GM21423 (cell line): ENCODE results near the gene PCNX2.
"Not testable (repeated sequence)": the region's sequence is repeated elsewhere in the genome, so short reads cannot be mapped to it uniquely, and the experiment has no call there.

Source experiments
- ATAC-seq: cut with Tn5 transposase; IDR thresholded peaks from one replicate; pipeline ENCODE4 v1.9.1; 2021; ENCODE audit warnings: mild to moderate bottlenecking, moderate library complexity; ENCODE audit not compliant: unreplicated experiment

The PCNX2 gene

GRCh38 chr1:233229288-233229687 is 66.2 kb downstream of the PCNX2 start:
- ATAC-seq, result no peak

GRCh38 chr1:233227930-233228465 is 67.5 kb downstream of the PCNX2 start:
- no peak for ATAC-seq

DNA sequence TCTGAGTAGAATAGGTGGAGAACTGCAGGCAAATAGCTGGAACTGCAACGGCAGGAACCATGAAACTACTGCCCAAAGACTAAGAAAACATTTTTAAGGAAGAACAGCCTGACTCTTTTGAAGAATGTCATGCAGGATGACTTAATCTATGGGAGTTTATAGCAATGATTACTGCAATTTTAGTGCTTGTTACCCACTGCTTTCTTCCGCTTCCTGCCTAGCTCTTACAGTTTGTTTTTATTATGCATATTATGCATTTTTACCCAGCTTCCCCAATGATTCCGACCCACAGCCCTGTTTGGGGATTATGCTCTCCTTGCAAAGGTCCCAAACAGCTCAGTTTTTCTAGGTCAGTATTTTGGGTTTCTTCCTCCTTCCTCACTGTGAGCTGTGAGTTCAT is 71.2 kb downstream of the PCNX2 start:
- ATAC-seq, result no peak

DNA sequence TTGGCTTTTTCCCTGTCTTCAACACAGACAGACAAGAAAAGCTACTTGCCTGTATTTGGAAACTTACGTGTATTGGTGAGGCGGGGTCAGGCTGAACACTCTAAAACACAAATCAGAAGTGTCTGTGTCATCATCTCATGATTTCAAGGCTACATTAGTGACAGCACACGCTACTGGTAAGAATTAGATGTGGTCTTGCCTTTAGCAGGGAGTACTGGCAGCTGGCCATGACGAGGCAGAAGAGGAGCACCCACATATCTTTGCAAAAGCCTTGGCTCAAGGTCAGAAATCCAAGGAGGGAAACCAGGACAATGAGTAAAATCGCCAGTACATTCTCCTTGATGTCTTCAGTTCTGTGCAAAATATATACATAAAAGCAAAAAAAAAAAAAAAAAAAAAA is 77.7 kb downstream of the PCNX2 start:
- ATAC-seq, result no peak

DNA sequence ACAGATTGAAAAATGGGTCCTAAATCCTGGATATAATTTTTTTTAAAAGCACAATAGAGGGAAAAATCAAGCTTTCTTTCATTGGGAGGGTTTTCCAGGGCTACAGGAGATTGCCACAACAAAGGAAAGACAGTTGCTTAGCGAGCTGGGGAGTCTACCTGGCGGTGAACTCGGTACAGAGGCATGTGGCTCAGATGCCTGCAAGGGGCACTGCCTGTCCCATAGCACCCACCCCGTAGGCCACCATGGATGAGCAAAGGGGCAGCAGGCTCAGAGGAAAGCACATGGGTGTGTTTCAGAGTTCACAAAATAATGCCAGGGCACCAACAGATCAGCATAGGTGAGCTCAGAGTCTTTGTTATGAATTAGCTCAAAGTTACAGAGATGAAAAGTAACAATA is 79.5 kb downstream of the PCNX2 start:
- ATAC-seq, result no peak

GRCh38 chr1:233215135-233215760 is 80.3 kb downstream of the PCNX2 start:
- no peak for ATAC-seq

- no peak for ATAC-seq
Measured at GRCh38 chr1:233211595-233211994, 83.9 kb downstream of the PCNX2 start.

GRCh38 chr1:233211106-233211505 is 84.4 kb downstream of the PCNX2 start:
- ATAC-seq, result no peak

DNA sequence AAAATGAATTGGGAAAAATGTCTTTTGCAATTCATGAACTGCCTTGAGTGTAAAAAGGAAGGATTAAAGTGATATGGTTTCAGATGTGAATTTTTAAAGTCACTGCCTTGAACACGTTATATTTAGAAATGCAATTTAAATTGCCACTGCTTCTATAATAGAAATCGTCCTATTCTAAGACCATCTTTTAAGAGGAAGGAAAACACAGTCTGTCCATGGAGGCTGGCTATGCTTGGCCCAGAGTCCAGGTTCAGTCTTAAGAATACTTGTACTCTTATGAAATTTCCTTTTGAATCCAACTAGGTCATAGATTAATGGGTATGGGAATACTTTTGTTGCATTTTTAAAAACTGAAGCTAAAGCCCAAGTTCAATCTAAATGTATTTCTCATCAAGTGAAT is 86.0 kb downstream of the PCNX2 start:
- no peak for ATAC-seq

- no peak for ATAC-seq
Measured at GRCh38 chr1:233208687-233209086, 86.8 kb downstream of the PCNX2 start.

- ATAC-seq, result no peak
Measured at GRCh38 chr1:233197940-233198339, 97.6 kb downstream of the PCNX2 start.

- ATAC-seq, result no peak
Measured at GRCh38 chr1:233193741-233194140, 101.8 kb downstream of the PCNX2 start.

GRCh38 chr1:233190987-233191386 is 104.5 kb downstream of the PCNX2 start:
- ATAC-seq, result no peak

DNA sequence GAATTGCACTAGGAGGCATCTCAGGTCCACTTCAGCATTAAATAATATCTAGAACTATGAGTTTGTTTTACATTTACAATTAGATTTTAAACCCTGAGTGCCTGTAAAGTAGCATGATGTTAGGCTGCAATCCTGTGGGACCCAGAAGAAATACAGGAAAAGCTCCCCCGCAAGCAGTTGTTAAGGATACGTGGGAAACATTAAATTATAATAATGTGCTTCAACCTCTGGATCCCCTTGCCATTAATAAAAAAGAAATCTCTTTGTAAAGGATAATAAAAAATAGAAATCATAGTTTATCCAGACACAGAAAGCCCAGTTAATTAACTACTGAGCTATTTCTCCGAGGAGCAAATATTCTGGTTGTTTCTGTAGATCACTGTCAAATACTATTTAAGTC is 106.0 kb downstream of the PCNX2 start:
- ATAC-seq, result no peak

DNA sequence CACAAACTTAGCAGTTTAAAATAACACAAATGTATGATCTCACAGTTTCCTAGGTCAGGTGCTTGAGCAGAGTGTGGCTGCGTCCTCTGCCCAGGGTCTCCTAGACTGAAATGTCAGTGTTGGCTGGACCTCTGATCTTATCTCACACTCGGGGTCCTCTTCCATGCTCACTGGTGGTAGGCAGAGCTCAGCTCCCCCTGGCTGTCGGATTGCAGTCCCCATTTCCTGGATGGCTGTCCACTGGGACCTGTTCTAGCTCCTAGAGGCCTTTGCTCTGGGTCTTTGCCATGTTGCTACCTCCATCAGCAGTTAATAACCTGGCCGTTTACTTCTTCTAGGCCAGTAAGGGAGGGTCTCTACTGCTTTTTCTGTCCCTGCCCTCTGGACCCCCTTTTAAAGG is 107.5 kb downstream of the PCNX2 start:
- ATAC-seq, result no peak

- ATAC-seq, result no peak
Measured at GRCh38 chr1:233183226-233184020, 112.1 kb downstream of the PCNX2 start.

DNA sequence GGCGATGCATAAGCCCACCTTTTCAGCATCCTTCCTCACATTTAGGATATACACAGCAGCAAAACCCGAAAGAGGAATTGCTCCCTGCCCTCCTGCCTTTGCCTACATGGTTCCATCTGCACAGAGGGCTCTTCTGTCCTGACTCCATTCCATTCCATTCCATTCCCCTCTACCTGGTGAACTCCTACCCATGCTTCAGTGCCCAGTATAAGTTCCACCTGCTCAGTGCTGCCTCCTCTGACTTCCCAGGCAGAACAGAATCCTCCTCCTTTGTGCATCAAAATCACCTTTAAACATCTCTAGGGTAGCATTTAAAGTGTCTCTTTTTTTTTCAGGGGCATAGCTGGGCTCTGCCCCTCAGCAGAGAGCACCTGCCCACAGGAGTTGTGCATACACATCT is 112.9 kb downstream of the PCNX2 start:
- no peak for ATAC-seq

DNA sequence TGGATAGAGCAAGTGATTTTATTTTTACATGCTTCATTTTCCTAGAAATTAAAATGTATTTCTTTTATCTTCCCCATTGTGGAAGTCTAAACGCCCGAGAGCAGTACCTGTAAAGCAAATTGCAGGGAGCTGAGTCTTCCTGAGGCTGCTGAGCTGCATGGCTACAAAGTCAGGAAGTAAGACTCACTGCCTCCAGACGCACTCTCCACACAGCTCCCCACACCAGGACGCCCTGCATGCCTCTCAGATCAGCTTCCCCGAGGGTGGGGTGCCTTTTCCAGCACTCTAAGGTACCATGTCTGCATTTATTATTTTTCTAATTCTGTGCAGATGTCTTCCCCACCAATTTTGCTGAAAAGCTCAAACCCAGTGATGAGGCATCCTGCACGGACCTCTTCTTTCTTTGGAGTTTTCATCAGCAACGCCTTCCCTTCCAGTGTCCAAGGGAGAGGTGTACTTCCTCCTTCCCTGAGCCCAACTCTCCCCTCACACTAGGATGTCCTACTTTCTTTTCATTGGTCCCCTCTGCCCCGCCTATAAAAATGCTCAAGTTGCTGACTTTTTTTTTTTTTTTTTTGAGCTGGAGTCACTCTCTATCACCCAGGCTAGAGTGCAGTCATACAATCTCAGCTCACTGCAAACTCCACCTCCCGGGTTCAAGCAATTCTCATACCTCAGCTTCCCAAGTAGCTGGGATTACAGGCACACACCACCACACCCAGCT is 114.7 kb downstream of the PCNX2 start:
- no peak for ATAC-seq

- not testable (repeated sequence) for ATAC-seq
Measured at GRCh38 chr1:233179638-233180037, 115.9 kb downstream of the PCNX2 start.

GRCh38 chr1:233172201-233172600 is 123.3 kb downstream of the PCNX2 start:
- ATAC-seq, result no peak

DNA sequence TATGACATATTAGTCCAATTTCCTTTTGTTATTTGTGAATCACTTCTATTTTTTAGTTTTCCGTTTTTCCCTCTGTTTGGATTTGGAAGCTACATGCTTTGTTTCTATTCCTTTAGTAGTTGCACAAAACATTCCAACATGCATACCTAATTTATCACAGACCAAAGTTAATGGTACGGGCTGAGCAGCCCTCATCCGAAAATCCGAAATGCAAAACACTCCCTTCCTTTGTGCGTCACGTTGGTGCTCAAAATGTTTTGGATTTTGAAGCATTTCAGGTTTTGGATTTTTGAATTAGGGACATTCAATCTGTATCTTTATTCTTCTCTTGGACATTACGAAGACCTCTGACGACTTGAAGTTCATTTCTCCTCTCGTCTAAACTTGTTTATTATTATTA is 124.8 kb downstream of the PCNX2 start:
- ATAC-seq, result no peak

GRCh38 chr1:233168384-233168783 is 127.1 kb downstream of the PCNX2 start:
- ATAC-seq, result no peak
